ENCODE results near the gene DLX5.

DLX5 gene

GRCh38 chr7:97018791-97019531, 5.7 kb downstream of the DLX5 start:
- no peak overlapping the region for H3K4me3 ChIP-seq (ENCODE audit: low read depth, low read length)

DNA sequence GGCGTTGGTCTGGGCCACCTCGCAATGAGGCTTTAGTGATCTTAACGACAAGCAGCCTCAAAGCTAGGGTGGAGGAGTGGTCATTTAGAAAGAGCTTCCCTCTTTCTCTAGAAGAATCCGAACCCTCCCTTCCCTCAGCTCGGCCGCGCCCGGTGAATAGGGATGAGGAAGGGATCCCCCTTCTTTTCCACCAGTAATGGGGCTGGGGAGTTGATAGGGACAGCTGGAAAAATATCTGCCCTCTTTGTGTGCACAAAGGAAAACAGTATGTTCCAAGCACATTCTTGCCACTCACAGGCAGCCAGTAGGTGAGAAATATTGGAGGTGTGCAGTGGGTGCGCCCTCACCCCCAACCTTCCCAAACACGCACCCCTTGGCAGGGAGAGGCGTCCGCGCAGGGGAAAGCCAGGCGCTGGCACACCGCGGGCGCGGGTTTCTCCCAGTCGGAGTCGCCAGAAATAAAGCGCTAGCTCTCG, 6.5 kb downstream of the DLX5 start:
- H3K4me3 ChIP-seq (ENCODE audit: low read depth, low read length) = no peak overlapping the region

DNA sequence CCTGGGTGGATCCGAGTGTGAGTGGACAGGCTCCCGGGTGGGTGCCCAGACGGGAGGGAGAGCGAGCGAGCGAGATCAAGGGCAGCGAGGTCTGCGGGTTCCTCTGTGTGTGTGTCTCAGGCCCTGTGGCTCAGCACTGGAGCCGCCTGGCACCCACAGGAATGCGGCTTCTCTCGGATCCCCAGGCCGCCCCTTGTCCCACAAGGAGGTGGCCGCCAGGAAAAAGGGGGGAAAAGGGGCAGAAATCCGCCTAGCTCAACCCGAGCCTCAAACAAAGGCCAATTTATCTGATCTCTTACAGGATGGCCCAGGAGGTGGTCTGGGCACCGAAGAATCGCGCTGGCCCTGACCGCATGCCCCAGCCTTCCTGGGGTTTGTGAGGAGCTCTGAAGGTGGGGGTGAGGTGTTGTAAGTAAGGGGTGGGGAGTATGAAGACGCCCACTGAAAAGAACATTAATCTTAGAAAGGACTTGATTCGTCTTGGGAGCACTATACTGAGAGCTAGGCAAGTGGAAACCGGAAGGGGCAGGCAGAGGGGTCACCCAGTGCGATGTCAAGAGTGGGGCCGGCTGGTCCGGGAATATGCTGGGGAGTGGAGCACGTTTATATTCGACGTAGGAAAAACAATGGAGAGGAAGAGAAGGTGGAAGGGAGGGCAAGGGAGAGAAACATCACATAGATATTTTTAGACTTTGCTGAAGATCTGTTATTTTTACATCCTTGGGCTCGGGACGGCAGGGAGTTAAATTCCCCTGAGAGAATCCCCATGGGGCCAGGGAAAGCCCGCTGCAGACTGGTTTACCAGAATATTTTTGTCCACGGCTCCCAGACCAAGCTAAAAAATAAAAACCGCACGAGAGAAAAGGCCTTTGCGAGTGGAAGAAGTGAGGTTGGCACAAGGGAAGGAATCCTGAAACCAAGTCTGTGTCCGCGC, 7.2 kb downstream of the DLX5 start:
- H3K4me3 ChIP-seq (ENCODE audit: low read depth, low read length) = no peak overlapping the region

DNA sequence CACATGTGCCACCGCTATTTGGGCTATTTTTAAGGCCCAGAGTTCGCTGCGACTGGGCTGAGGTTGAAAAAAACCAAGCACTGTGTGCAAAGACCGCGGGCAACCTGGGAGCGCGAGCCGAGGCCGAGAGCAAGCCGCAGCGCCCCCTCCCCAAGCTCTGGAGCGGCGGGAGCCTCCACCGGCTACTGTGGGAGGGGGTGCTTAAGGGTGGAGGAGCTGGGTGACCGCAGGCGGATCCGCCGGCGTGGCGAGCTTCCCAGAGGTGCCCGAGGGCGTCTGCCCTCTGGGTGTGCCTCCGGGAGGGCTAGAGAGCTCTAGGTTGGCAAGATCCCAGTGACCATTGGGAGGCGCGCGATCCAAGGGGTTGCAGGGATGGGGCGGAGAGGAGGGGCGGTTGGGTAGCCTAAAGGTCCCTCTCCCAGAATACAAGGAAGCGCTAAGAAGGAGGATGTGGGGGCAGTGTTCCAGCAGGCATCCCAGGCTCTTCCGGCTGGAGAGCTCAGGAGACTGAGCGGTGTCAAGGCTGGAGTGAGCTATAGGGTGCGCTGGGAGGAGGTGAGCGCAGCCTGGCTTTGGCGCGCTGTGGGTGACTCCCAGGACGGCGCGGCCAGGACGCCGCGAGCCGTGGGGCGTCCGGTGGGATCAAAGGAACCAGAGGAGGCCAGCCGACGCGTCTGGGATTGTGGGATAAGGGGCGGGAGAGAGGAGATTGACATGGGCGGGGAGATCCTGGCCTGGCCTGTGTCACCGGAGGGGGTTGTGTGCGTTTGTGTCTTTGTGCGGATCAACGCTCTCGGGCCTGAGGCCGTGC, 8.0 kb downstream of the DLX5 start:
- peak overlapping the region; percentile 24 for H3K4me3 ChIP-seq (ENCODE audit: low read depth, low read length)

DNA sequence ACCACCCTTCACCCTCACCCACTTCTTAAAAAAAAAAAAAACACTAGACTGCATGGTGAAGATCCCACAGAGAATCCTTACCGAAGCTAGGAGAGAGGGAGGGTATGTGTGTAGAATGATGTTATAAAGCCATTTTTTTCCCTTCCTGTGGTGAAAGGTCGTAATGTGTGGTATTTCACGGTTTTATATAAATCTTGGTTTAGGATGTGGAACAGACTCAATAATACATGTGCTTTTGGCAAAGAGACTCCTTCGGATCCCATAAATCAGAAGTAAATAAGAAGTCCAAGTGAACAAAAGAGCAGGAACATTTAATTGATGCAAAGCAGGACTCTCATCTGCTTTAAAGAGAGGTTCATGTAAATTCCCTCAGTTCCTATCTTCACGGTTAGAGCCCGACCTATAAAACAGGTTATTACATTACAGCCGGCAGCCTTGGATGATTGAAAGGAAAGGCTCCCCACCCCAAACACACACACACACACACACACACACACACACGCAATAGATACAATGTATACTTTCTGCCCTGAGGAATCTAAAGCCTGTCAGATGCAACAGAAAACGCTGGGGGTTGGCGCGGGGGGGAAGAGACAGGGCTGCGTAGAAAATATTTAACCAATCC, 8.8 kb downstream of the DLX5 start:
- no peak overlapping the region for H3K4me3 ChIP-seq (ENCODE audit: low read depth, low read length)

- no peak overlapping the region for H3K4me3 ChIP-seq (ENCODE audit: low read depth, low read length)
These were observed 9.4 kb downstream of the DLX5 start for GRCh38 chr7:97015279-97015678.

DNA sequence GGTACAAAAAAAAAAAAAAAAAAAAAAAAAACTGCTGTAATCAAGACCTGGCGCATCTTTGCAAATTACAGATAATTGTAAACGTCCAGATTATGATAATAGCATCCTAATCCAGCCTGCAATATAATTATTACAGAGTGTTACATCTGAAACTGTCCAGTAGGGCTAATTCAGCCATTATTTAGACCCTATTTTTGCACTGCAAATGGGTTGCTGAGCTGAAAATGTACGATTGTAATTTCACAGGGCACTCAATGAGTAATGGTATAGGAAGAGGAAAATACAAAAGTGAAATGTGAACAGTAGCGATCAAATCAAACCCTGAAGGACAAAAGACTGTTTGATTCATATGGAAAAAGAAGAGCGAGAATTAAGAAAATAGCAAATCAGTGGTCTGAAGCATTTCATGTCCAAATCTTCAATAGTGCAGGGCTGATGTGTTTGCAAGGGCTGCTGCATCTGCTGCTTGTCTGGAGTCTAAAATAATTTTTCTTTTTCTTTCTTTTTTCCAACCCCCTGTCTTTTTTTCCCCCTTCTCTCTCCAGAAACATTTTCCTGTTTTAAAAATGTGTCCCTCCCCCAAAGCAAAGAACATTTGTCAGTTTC, 10.4 kb downstream of the DLX5 start:
- no peak overlapping the region for H3K4me3 ChIP-seq (ENCODE audit: low read depth, low read length)

- no peak overlapping the region for H3K4me3 ChIP-seq (ENCODE audit: low read depth, low read length)
These were observed 10.8 kb downstream of the DLX5 start for GRCh38 chr7:97013845-97014134.

GRCh38 chr7:97013134-97013844, 11.3 kb downstream of the DLX5 start:
- no peak overlapping the region for H3K4me3 ChIP-seq (ENCODE audit: low read depth, low read length)

GRCh38 chr7:97012365-97013133, 12.1 kb downstream of the DLX5 start:
- no peak overlapping the region for H3K4me3 ChIP-seq (ENCODE audit: low read depth, low read length)

GRCh38 chr7:97011536-97012364, 12.9 kb downstream of the DLX5 start:
- H3K4me3 ChIP-seq (ENCODE audit: low read depth, low read length) = no peak overlapping the region

DNA sequence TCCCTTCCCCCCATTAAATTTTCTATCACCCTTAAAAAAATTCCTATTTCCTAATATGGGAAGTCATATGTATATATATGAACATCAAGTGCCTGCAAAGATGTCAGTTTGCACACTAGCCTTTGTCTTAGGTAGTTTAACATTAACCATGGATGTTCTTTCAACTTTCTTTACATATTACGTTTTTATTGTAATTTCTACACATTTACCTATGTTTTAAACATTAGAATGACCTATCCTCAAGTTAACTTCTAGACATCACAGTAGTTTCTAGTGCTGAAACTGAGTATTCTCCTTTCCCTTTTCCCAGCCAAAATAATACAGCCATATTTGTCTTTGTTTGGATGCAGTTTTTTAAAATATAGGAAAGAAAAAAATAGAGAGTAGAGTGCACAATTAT, 13.5 kb downstream of the DLX5 start:
- no peak overlapping the region for H3K4me3 ChIP-seq (ENCODE audit: low read depth, low read length)

DNA sequence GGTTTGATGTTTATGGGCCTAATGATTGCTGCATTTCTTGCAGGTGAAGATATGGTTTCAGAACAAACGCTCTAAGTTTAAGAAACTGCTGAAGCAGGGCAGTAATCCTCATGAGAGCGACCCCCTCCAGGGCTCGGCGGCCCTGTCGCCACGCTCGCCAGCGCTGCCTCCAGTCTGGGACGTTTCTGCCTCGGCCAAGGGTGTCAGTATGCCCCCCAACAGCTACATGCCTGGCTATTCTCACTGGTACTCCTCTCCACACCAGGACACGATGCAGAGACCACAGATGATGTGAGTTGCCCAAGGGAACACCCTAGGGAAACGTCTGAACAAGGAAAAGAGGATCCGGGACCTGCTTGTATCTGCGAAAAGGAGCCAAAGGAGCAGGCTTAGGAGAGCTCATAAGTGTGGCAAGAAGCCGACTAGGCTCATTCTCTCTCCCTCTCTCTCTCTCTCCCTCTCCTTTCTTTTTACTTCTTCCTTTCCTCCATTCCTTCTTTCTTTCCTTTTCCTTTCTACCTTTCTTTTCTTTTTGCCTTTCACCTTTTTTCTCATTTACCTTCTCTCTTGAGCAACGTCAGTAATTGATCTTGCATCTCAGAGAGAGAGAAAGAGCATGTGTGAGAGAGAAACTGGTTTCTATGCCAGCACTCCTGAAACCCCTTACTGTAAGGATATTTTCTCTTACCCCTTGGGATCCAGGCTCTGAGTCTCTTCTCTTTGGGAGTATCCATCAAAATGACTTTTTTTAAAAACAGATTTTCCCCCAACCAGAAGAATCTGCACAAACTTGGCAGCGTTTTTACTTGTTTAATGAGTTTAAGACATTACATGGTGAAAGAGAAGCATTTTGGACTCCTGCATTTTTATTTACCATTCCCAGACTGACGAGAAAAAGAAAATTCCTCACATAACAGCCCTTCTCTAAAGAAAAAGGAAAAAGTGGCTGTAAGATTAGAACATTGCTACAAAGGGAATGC, 14.6 kb downstream of the DLX5 start:
- no peak overlapping the region for H3K4me3 ChIP-seq (ENCODE audit: low read depth, low read length)

GRCh38 chr7:97008275-97008917, 16.2 kb downstream of the DLX5 start:
- H3K4me3 ChIP-seq (ENCODE audit: low read depth, low read length) = no peak overlapping the region

DNA sequence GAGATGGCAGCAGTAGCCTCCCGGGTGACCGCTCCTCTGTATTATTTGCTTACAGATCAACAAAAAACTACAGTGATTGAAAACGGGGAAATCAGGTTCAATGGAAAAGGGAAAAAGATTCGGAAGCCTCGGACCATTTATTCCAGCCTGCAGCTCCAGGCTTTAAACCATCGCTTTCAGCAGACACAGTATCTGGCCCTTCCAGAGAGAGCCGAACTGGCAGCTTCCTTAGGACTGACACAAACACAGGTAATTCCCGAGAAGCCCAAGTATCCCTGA, 17.1 kb downstream of the DLX5 start:
- H3K4me3 ChIP-seq (ENCODE audit: low read depth, low read length) = no peak overlapping the region

DNA sequence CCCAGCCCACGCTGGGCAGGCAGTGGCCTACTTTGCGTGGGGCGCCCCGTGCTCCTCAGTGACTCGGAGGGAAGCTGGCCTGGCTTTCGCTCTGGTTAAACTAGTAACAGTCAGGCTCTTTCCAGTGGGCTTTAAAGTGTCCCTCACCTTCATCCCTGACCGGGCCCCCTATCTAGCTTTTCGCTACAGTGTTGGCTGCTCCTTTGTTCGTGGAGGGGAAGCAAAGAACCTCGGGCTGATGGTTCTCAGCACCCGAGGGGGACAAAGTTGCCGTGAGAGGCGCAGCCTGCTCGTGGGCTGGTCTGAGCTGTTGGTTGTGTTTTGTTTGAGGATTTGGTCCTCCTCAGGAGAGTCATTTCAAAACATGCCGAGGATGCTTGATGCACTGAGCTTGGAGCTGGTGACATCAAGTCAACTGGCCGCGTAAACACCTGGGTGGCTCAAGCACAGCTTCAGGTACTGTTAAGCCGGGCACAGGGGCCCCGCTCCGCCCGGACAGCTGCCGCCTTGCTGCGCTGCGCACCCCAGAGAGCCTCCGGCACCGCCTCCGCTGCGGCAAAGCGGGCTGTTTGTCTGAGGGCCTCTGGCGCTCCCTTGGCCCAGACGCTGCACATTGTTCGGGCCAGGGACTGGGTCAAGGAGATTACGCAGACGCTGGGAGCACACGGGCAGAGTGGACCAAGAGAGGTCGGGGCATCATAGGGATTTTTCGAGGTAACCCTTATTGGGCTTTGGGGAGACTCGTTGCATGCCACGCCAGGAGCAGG, 17.6 kb downstream of the DLX5 start:
- H3K4me3 ChIP-seq (ENCODE audit: low read depth, low read length) = peak overlapping the region; percentile 17
